ENCODE results near the gene MYOZ1. TPM values are rescaled to one million over a fixed set of nuclear protein-coding genes. Genes with fewer than 3 reads are reported as not detected.

MYOZ1 gene
- total RNA-seq, 1 experiment from 2014 or later = not detected

- Histone ChIP-seq H4K20me1 (ENCODE audit: insufficient read depth) (no peaks in the 10 kb centered on the region), H2AFZ (ENCODE audit: low read depth, low read length, poor library complexity, severe bottlenecking) (no peak overlapping the region), H3K9me2 (ENCODE audit: insufficient read depth) (no peaks in the 10 kb centered on the region), H3K36me3 (ENCODE audit: control insufficient read depth in 1 of 2, insufficient read depth in 2 of 2, low read length in 2 of 2) (no peaks in the 10 kb centered on the region), H3K79me2 (ENCODE audit: insufficient read depth, low read length) (no peaks in the 10 kb centered on the region), H3K4me3 (replicated peaks in 1 of 2; ENCODE audit: low read depth in 1 of 2, low read length in 2 of 2) (no peak overlapping the region), H3K4me1 (ENCODE audit: control insufficient read depth in 1 of 2, insufficient read depth in 2 of 2, low read length in 2 of 2) (no peaks in the 10 kb centered on the region; a peak in 1 of 4 replicates), H3K9ac (ENCODE audit: low read length) (no peak overlapping the region), H3K27me3 (ENCODE audit: insufficient read depth, low read length) (0 out of 2 replicates have a peak, but pooled peaks cover 4% of the 10 kb centered on the region), H3K27ac (ENCODE audit: low read depth, low read length) (no peak overlapping the region), H3K4me2 (ENCODE audit: low read length) (no peak overlapping the region), H3K9me3 (ENCODE audit: control insufficient read depth in 1 of 2, insufficient read depth in 1 of 2, low read depth in 1 of 2, low read length in 2 of 2) (no peaks in the 10 kb centered on the region)
- ChIA-PET CTCF (no interaction called here), RAD21 (ENCODE audit: low non-redundant PET in 1 of 2, low total read pairs in 2 of 2, uncharacterized antibody in 2 of 2, unreplicated experiment in 2 of 2) (no interaction called here), POLR2A (no interaction called here)
- DNase-seq (ENCODE audit: low read depth, low spot score) = no peak
- TF ChIP-seq FOSL1 (IDR thresholded peaks at IDR 0.05; ENCODE audit: low read depth) = no peak
- TF ChIP-seq, protein P1, sequence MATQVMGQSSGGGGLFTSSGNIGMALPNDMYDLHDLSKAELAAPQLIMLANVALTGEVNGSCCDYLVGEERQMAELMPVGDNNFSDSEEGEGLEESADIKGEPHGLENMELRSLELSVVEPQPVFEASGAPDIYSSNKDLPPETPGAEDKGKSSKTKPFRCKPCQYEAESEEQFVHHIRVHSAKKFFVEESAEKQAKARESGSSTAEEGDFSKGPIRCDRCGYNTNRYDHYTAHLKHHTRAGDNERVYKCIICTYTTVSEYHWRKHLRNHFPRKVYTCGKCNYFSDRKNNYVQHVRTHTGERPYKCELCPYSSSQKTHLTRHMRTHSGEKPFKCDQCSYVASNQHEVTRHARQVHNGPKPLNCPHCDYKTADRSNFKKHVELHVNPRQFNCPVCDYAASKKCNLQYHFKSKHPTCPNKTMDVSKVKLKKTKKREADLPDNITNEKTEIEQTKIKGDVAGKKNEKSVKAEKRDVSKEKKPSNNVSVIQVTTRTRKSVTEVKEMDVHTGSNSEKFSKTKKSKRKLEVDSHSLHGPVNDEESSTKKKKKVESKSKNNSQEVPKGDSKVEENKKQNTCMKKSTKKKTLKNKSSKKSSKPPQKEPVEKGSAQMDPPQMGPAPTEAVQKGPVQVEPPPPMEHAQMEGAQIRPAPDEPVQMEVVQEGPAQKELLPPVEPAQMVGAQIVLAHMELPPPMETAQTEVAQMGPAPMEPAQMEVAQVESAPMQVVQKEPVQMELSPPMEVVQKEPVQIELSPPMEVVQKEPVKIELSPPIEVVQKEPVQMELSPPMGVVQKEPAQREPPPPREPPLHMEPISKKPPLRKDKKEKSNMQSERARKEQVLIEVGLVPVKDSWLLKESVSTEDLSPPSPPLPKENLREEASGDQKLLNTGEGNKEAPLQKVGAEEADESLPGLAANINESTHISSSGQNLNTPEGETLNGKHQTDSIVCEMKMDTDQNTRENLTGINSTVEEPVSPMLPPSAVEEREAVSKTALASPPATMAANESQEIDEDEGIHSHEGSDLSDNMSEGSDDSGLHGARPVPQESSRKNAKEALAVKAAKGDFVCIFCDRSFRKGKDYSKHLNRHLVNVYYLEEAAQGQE (IDR thresholded peaks at IDR 0.05; ENCODE audit: low read depth) = no peak
- no TSS peak for BruUV-seq (replicated peaks)
- ATAC-seq = no peak
- intact Hi-C loops (cut with micrococcal nuclease) = no loop called here
Measured at GRCh38 chr10:73655257-73655989, 14.1 kb upstream of the MYOZ1 start.

- peak; percentile 64 for ATAC-seq
Measured at GRCh38 chr10:73653701-73654100, 12.4 kb upstream of the MYOZ1 start.

More at GRCh38 chr10:73653701-73654100, 12.4 kb upstream of the MYOZ1 start:
- POLR2A ChIA-PET = no interaction called here
- Histone ChIP-seq H3K4me3 (replicated peaks in 1 of 2; ENCODE audit: low read depth in 1 of 2, low read length in 2 of 2) (no peak overlapping the region), H2AFZ (ENCODE audit: low read depth, low read length, poor library complexity, severe bottlenecking) (no peak overlapping the region), H3K27me3 (ENCODE audit: insufficient read depth, low read length) (0 out of 2 replicates have a peak, but pooled peaks cover 4% of the 10 kb centered on the region), H4K20me1 (ENCODE audit: insufficient read depth) (no peaks in the 10 kb centered on the region), H3K9me2 (ENCODE audit: insufficient read depth) (no peaks in the 10 kb centered on the region), H3K27ac (ENCODE audit: low read depth, low read length) (no peak overlapping the region), H3K79me2 (ENCODE audit: insufficient read depth, low read length) (no peaks in the 10 kb centered on the region), H3K4me2 (ENCODE audit: low read length) (no peak overlapping the region), H3K36me3 (ENCODE audit: control insufficient read depth in 1 of 2, insufficient read depth in 2 of 2, low read length in 2 of 2) (no peaks in the 10 kb centered on the region), H3K9me3 (ENCODE audit: control insufficient read depth in 1 of 2, insufficient read depth in 1 of 2, low read depth in 1 of 2, low read length in 2 of 2) (no peaks in the 10 kb centered on the region), H3K9ac (ENCODE audit: low read length) (no peak overlapping the region), H3K4me1 (ENCODE audit: control insufficient read depth in 1 of 2, insufficient read depth in 2 of 2, low read length in 2 of 2) (peaks cover 0 to 7% of the 10 kb centered on the region in 2 experiments; a peak in 3 of 4 replicates)
- DNase-seq (ENCODE audit: low read depth, low spot score) = no peak
- intact Hi-C loops (cut with micrococcal nuclease) = no loop called here
- no TSS peak for BruUV-seq (replicated peaks)
- TF ChIP-seq CTCF (IDR thresholded peaks at IDR 0.05 in 2 of 3, conservative IDR thresholded peaks at IDR 0.05 in 1 of 3; ENCODE audit: borderline replicate concordance in 1 of 3, insufficient read depth in 1 of 3, low read depth in 2 of 3, low read length in 2 of 3) (peak; percentile 16 to 26 (median 18); a peak in 2 of 6 replicates), RAD21 (IDR thresholded peaks at IDR 0.05; ENCODE audit: low read depth) (peak; percentile 69), POLR2A (IDR thresholded peaks at IDR 0.05; ENCODE audit: borderline replicate concordance, extremely low read depth, insufficient read depth, insufficient read length) (no peak)
- CTCF ChIA-PET = no interaction called here
- RAD21 ChIA-PET (ENCODE audit: low non-redundant PET in 1 of 2, low total read pairs in 2 of 2, uncharacterized antibody in 2 of 2, unreplicated experiment in 2 of 2) = no interaction called here
